ENCODE data around the gene LIF.

DNA sequence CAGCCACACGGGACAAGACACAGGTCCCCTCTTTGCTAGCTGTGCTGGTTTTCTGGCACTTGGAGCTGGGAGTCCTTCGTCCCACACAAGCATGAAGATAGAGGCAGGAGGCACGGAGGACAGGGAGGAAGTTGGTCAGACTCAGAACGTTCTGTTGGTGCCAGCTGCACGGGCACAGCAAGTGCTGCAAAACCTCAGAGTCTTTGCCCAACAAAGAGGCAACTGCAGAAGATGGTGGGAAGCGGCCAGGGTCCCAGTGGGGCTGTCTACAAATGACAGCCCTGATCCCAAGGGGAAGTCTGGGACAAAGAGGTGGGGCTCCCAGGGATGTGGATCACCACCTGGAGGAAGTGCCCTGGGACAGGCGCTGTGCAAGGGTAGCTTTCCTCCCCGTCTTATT, 29.5 kb upstream of the LIF start:
- TF ChIP-seq EZH2 (IDR thresholded peaks at IDR 0.05; ENCODE audit: insufficient read depth, poor library complexity, severe bottlenecking) (no peak), EZH2phosphoT487 (IDR thresholded peaks at IDR 0.05; ENCODE audit: insufficient read depth, low read depth) (no peak)

All from GM23248 (cell line).